ENCODE measurements around the gene NPR1. TPM values are rescaled to one million over a fixed set of nuclear protein-coding genes. Genes with fewer than 3 reads are reported as not detected.

Gene NPR1
- total and polyA plus RNA-seq, 2 of the 13 experiments (the other 11 are each of a cell fraction or from before 2014, with no cell fraction given) = not detected

DNA sequence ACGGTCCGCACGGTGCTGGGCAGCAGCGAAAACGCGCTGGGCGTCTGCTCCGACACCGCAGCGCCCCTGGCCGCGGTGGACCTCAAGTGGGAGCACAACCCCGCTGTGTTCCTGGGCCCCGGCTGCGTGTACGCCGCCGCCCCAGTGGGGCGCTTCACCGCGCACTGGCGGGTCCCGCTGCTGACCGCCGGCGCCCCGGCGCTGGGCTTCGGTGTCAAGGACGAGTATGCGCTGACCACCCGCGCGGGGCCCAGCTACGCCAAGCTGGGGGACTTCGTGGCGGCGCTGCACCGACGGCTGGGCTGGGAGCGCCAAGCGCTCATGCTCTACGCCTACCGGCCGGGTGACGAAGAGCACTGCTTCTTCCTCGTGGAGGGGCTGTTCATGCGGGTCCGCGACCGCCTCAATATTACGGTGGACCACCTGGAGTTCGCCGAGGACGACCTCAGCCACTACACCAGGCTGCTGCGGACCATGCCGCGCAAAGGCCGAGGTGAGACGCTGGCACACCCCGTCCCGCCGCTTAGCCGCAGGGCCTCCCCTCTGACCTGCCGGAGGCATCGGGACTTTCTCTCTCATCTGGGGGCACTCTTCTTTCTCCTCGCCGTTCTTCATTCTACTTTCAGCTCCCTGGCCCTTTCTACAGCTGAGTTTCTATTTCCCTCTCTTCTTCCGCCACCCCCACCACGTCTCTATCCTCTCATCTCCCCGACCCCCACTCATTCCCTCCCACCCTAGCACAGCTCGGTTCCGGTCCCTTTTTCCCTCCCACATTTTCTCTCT lies 1.0 kb downstream of the NPR1 start (continued):
- no peak for TF ChIP-seq ZNF34 (CRISPR knock-in tag; IDR thresholded peaks at IDR 0.05; ENCODE audit: borderline replicate concordance)
- peak; percentile 22; the same call in 1 of the 2 replicates for TF ChIP-seq EED (CRISPR knock-in tag; IDR thresholded peaks at IDR 0.05)
- no peak for TF ChIP-seq FOSL2 (CRISPR knock-in tag; IDR thresholded peaks at IDR 0.05)
- TF ChIP-seq, protein P1, sequence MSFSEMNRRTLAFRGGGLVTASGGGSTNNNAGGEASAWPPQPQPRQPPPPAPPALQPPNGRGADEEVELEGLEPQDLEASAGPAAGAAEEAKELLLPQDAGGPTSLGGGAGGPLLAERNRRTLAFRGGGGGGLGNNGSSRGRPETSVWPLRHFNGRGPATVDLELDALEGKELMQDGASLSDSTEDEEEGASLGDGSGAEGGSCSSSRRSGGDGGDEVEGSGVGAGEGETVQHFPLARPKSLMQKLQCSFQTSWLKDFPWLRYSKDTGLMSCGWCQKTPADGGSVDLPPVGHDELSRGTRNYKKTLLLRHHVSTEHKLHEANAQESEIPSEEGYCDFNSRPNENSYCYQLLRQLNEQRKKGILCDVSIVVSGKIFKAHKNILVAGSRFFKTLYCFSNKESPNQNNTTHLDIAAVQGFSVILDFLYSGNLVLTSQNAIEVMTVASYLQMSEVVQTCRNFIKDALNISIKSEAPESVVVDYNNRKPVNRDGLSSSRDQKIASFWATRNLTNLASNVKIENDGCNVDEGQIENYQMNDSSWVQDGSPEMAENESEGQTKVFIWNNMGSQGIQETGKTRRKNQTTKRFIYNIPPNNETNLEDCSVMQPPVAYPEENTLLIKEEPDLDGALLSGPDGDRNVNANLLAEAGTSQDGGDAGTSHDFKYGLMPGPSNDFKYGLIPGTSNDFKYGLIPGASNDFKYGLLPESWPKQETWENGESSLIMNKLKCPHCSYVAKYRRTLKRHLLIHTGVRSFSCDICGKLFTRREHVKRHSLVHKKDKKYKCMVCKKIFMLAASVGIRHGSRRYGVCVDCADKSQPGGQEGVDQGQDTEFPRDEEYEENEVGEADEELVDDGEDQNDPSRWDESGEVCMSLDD (CRISPR knock-in tag; IDR thresholded peaks at IDR 0.05; ENCODE audit: borderline replicate concordance) = 0 out of 2 replicates have a peak, but pooled peaks have one; percentile 37
- TF ChIP-seq TERF1 (CRISPR knock-in tag; IDR thresholded peaks at IDR 0.05) = peak; percentile 70; the same call in 1 of the 2 replicates
- TF ChIP-seq TP53 (CRISPR knock-in tag; conservative IDR thresholded peaks at IDR 0.05) = no peak
- peak; percentile 45; the same call in 1 of the 2 replicates for TF ChIP-seq NFAT5 (CRISPR knock-in tag; IDR thresholded peaks at IDR 0.05)
- no peak for TF ChIP-seq RFX5 (IDR thresholded peaks at IDR 0.05; ENCODE audit: low read depth, low read length)
- TF ChIP-seq KDM2A (CRISPR knock-in tag; IDR thresholded peaks at IDR 0.05; ENCODE audit: borderline replicate concordance, low read depth) = no peak
- no peak for TF ChIP-seq ZBTB33 (CRISPR knock-in tag; IDR thresholded peaks at IDR 0.05)
- TF ChIP-seq, protein P2, sequence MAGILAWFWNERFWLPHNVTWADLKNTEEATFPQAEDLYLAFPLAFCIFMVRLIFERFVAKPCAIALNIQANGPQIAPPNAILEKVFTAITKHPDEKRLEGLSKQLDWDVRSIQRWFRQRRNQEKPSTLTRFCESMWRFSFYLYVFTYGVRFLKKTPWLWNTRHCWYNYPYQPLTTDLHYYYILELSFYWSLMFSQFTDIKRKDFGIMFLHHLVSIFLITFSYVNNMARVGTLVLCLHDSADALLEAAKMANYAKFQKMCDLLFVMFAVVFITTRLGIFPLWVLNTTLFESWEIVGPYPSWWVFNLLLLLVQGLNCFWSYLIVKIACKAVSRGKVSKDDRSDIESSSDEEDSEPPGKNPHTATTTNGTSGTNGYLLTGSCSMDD (CRISPR knock-in tag; IDR thresholded peaks at IDR 0.05) = no peak
- no peak for TF ChIP-seq MYNN (CRISPR knock-in tag; IDR thresholded peaks at IDR 0.05; ENCODE audit: low read depth)
- no peak for TF ChIP-seq ZBTB37 (CRISPR knock-in tag; IDR thresholded peaks at IDR 0.05)
- no peak for TF ChIP-seq NFE2L2 (IDR thresholded peaks at IDR 0.05; ENCODE audit: low read length)

Measured in HepG2 (cell line).